Naive thymus-derived CD4-positive, alpha-beta T cell (primary cell): ENCODE results near the gene ZDHHC20. TPM values are rescaled to one million over a fixed set of nuclear protein-coding genes. Genes with fewer than 3 reads are reported as not detected.

Experiments
- ATAC-seq: fragments of 150-1000 bp; cut with Tn5 transposase; 2 replicates; pipeline ENCODE4 v1.10.0; 2021; ENCODE audit warnings: mild to moderate bottlenecking, moderate library complexity
- CTCF ChIA-PET: fragments of 350-600 bp; sonication (Branson Sonifier 250); formaldehyde crosslinking; loops from one replicate; lab custom pipeline; 2021; ENCODE audit warnings: antibody characterized with exemption; lab: Charles Lee
- POLR2A ChIA-PET: fragments of 350-600 bp; sonication (Branson Sonifier 250); formaldehyde crosslinking; loops from one replicate; lab custom pipeline; 2021; ENCODE audit warnings: antibody characterized with exemption, inconsistent platforms; lab: Charles Lee
- DNase-seq, 9 donors: peaks; one replicate each; pipeline versions ENCODE4 v3.0.0 to v3.0.0-alpha.2; 2020 to 2022; ENCODE audit warnings: mixed read lengths in 1 of 9
- H3K27ac ChIP-seq: one replicate; pipeline ENCODE4 v1.7.0; 2013; ENCODE audit warnings: mild to moderate bottlenecking, low read depth, low read length, moderate library complexity
- H3K27me3 ChIP-seq, 2 donors: one replicate each; pipeline ENCODE4 v1.7.0; 2013; ENCODE audit warnings: low read length in 2 of 2, mild to moderate bottlenecking in 2 of 2, moderate library complexity in 2 of 2; ENCODE audit not compliant: control insufficient read depth in 2 of 2, insufficient read depth in 2 of 2
- H3K36me3 ChIP-seq, 3 experiments: 1 replicate in 2 of 3; 2 replicates in 1 of 3; pipeline ENCODE4 v1.7.0; 2013; ENCODE audit warnings: low read length in 3 of 3, mild to moderate bottlenecking in 3 of 3, moderate library complexity in 1 of 3; ENCODE audit not compliant: insufficient read depth in 3 of 3, control insufficient read depth in 2 of 3
- H3K4me1 ChIP-seq, 2 donors: one replicate each; pipeline ENCODE4 v1.7.0; 2013; ENCODE audit warnings: low read length in 2 of 2, mild to moderate bottlenecking in 2 of 2, moderate library complexity in 1 of 2; ENCODE audit not compliant: control insufficient read depth in 2 of 2, insufficient read depth in 2 of 2
- H3K4me3 ChIP-seq: 2 replicates; pipeline ENCODE4 v1.7.0; 2013; ENCODE audit warnings: mild to moderate bottlenecking, low read length
- H3K9me3 ChIP-seq, 3 experiments: 1 replicate in 2 of 3; 2 replicates in 1 of 3; pipeline ENCODE4 v1.7.0; 2013; ENCODE audit warnings: low read length in 3 of 3; ENCODE audit not compliant: control insufficient read depth in 2 of 3
- H3K27ac Mint-ChIP-seq, 9 donors: one replicate each; pipeline ENCODE4 v1.8.0; 2020 to 2022; ENCODE audit warnings: mixed read lengths in 9 of 9, mild to moderate bottlenecking in 8 of 9, moderate library complexity in 5 of 9, inconsistent platforms in 2 of 9
- H3K27me3 Mint-ChIP-seq, 5 donors: one replicate each; pipeline ENCODE4 v1.8.0; 2021 to 2022; ENCODE audit warnings: mixed read lengths in 5 of 5, mild to moderate bottlenecking in 1 of 5
- H3K36me3 Mint-ChIP-seq, 5 donors: one replicate each; pipeline ENCODE4 v1.8.0; 2020 to 2022; ENCODE audit warnings: mixed read lengths in 5 of 5, mild to moderate bottlenecking in 3 of 5, inconsistent platforms in 1 of 5
- H3K4me1 Mint-ChIP-seq, 7 donors: one replicate each; pipeline ENCODE4 v1.8.0; 2020 to 2022; ENCODE audit warnings: mixed read lengths in 7 of 7, mild to moderate bottlenecking in 3 of 7, inconsistent platforms in 1 of 7
- H3K4me3 Mint-ChIP-seq, 10 donors: one replicate each; pipeline ENCODE4 v1.8.0; 2020 to 2022; ENCODE audit warnings: mild to moderate bottlenecking in 10 of 10, mixed read lengths in 10 of 10, moderate library complexity in 6 of 10, inconsistent platforms in 2 of 10
- H3K9me3 Mint-ChIP-seq, 11 donors: one replicate each; pipeline ENCODE4 v1.8.0; 2020 to 2022; ENCODE audit warnings: mixed read lengths in 11 of 11, mild to moderate bottlenecking in 4 of 11, inconsistent platforms in 1 of 11, moderate library complexity in 1 of 11
- intact Hi-C, 2 donors: fragments of 100-400 bp; cut with micrococcal nuclease; formaldehyde crosslinking; loops; one replicate each; pipeline ENCODE4 v1.15.1; 2023
- polyA plus RNA-seq, 2 donors: library from polyadenylated mRNA; unstranded; fragments of 300-500 nt; fragmentation: Illumina TruSeq; gene quantifications; one replicate each; pipeline ENCODE4 v1.2.3, GENCODE V29; 2021
- total RNA-seq, 6 experiments: library from RNA in 5 of 6; stranded (reverse) in 5 of 6; gene quantifications; 1 replicate in 5 of 6; 2 replicates in 1 of 6; pipeline ENCODE4 v1.2.3 and lab custom pipeline; 2021 to 2026

The ZDHHC20 gene
- total and polyA plus RNA-seq, 7 experiments from 2014 or later: 36.8 to 89.9 (median 71.0) TPM

- Mint-ChIP-seq H3K27ac (peak overlapping the region in 1 of 9 donors; percentile 1), H3K27me3 (no peaks in the 10 kb centered on the region), H3K4me1 (peaks cover 0 to 35% (median 5%) of the 10 kb centered on the region in 7 donors), H3K9me3 (peaks cover 0 to 3% (median 0%) of the 10 kb centered on the region in 11 donors), H3K36me3 (peaks cover 5 to 26% (median 8%) of the 10 kb centered on the region in 5 donors), H3K4me3 (peak overlapping the region in 1 of 10 donors; percentile 0)
- Histone ChIP-seq H3K36me3 (no peaks in the 10 kb centered on the region), H3K27ac (no peak overlapping the region), H3K4me3 (no peak overlapping the region), H3K9me3 (no peaks in the 10 kb centered on the region), H3K4me1 (no peaks in the 10 kb centered on the region), H3K27me3 (no peaks in the 10 kb centered on the region)
- ChIA-PET POLR2A (no interaction called here), CTCF (interaction anchor here (0.6 kb wide), 1 partner anchor 28 kb away, joined by 4 read pairs; no protein-coding TSS in a partner anchor)
- intact Hi-C loops: no loop called here
- DNase-seq (no peak), ATAC-seq (no peak)
Observed at GRCh38 chr13:21328836-21329477, 130.1 kb downstream of the ZDHHC20 start.

- DNase-seq (no peak), ATAC-seq (no peak)
- peaks cover 0 to 35% (median 5%) of the 10 kb centered on the region in 7 donors for H3K4me1 Mint-ChIP-seq
- Histone ChIP-seq H3K27ac (no peak overlapping the region), H3K4me1 (no peaks in the 10 kb centered on the region), H3K27me3 (no peaks in the 10 kb centered on the region), H3K36me3 (no peaks in the 10 kb centered on the region), H3K9me3 (no peaks in the 10 kb centered on the region), H3K4me3 (no peak overlapping the region)
- intact Hi-C loops: no loop called here
- POLR2A ChIA-PET: no interaction called here
- H3K36me3 Mint-ChIP-seq: peaks cover 5 to 26% (median 8%) of the 10 kb centered on the region in 5 donors
- CTCF ChIA-PET: no interaction called here
- H3K27ac Mint-ChIP-seq: no peak overlapping the region
- H3K27me3 Mint-ChIP-seq: no peaks in the 10 kb centered on the region
- H3K9me3 Mint-ChIP-seq: peaks cover 0 to 3% (median 0%) of the 10 kb centered on the region in 11 donors
- H3K4me3 Mint-ChIP-seq: no peak overlapping the region
Observed at GRCh38 chr13:21328201-21328600, 130.9 kb downstream of the ZDHHC20 start.

GRCh38 chr13:21326155-21327031 is 132.7 kb downstream of the ZDHHC20 start:
- intact Hi-C loops: loop anchor here in 1 of 2 donors (1.0 kb wide), 2 partner anchors 28 to 133 kb away; partner anchors contain the start of gene ZDHHC20
- peak overlapping the region in 7 of 10 donors; percentile 64 to 75 (median 74) for H3K4me3 Mint-ChIP-seq
- DNase-seq (peak in 4 of 9 donors; percentile 14 to 27 (median 23)), ATAC-seq (peak; percentile 51)
- H3K36me3 ChIP-seq: no peaks in the 10 kb centered on the region
- peak overlapping the region; percentile 41 for H3K27ac ChIP-seq
- peaks cover 5 to 30% (median 8%) of the 10 kb centered on the region in 5 donors for H3K36me3 Mint-ChIP-seq
- no peaks in the 10 kb centered on the region for H3K27me3 ChIP-seq
- no peaks in the 10 kb centered on the region for H3K9me3 ChIP-seq
- no peaks in the 10 kb centered on the region for H3K27me3 Mint-ChIP-seq
- peak overlapping the region; percentile 52 for H3K4me3 ChIP-seq
- CTCF ChIA-PET: no interaction called here
- peak overlapping the region in 4 of 9 donors; percentile 50 to 71 (median 69) for H3K27ac Mint-ChIP-seq
- H3K4me1 Mint-ChIP-seq: peaks cover 0 to 29% (median 5%) of the 10 kb centered on the region in 7 donors
- H3K9me3 Mint-ChIP-seq: peaks cover 0 to 3% (median 0%) of the 10 kb centered on the region in 11 donors
- no peaks in the 10 kb centered on the region for H3K4me1 ChIP-seq
- POLR2A ChIA-PET: interaction anchor here (1.1 kb wide), 1 partner anchor 27 kb away, joined by 3 read pairs; no protein-coding TSS in a partner anchor

GRCh38 chr13:21324803-21325202 is 134.3 kb downstream of the ZDHHC20 start:
- no peak overlapping the region for H3K4me3 Mint-ChIP-seq
- ATAC-seq (no peak), DNase-seq (no peak)
- peaks cover 5 to 30% (median 8%) of the 10 kb centered on the region in 5 donors for H3K36me3 Mint-ChIP-seq
- H3K27ac Mint-ChIP-seq: no peak overlapping the region
- H3K27me3 Mint-ChIP-seq: no peaks in the 10 kb centered on the region
- POLR2A ChIA-PET: no interaction called here
- Histone ChIP-seq H3K4me1 (no peaks in the 10 kb centered on the region), H3K27ac (no peak overlapping the region), H3K27me3 (no peaks in the 10 kb centered on the region), H3K4me3 (no peak overlapping the region), H3K9me3 (no peaks in the 10 kb centered on the region), H3K36me3 (no peaks in the 10 kb centered on the region)
- H3K9me3 Mint-ChIP-seq: peaks cover 0 to 3% (median 0%) of the 10 kb centered on the region in 11 donors
- CTCF ChIA-PET: no interaction called here
- H3K4me1 Mint-ChIP-seq: peaks cover 0 to 15% (median 5%) of the 10 kb centered on the region in 7 donors
- intact Hi-C loops: no loop called here

GRCh38 chr13:21322988-21323387 is 136.1 kb downstream of the ZDHHC20 start:
- DNase-seq: no peak
- H3K9me3 Mint-ChIP-seq: peaks cover 0 to 3% (median 0%) of the 10 kb centered on the region in 11 donors
- peaks cover 10 to 24% (median 13%) of the 10 kb centered on the region in 5 donors for H3K36me3 Mint-ChIP-seq
- H3K4me1 Mint-ChIP-seq: peaks cover 0 to 5% (median 4%) of the 10 kb centered on the region in 7 donors
- intact Hi-C loops: no loop called here
- H3K27me3 ChIP-seq: no peaks in the 10 kb centered on the region
- POLR2A ChIA-PET: no interaction called here
- H3K4me1 ChIP-seq: no peaks in the 10 kb centered on the region
- no peaks in the 10 kb centered on the region for H3K36me3 ChIP-seq
- no peak for ATAC-seq
- no peak overlapping the region for H3K27ac ChIP-seq
- CTCF ChIA-PET: no interaction called here
- H3K27me3 Mint-ChIP-seq: no peaks in the 10 kb centered on the region
- no peak overlapping the region for H3K4me3 Mint-ChIP-seq
- H3K9me3 ChIP-seq: no peaks in the 10 kb centered on the region
- H3K4me3 ChIP-seq: no peak overlapping the region
- H3K27ac Mint-ChIP-seq: no peak overlapping the region
